Fibroblast of lung (primary cell): Measurements from ENCODE around the gene FGFR3.

Source experiments
- CTCF ChIP-seq, 2 donors: IDR thresholded peaks in 1 of 2; conservative IDR thresholded peaks in 1 of 2; 1 replicate in 1 of 2; 2 replicates in 1 of 2; pipeline ENCODE4 v1.5.1; 2011 to 2012; ENCODE audit warnings: low read length in 2 of 2, control low read depth in 1 of 2, inconsistent platforms in 1 of 2, low read depth in 1 of 2, mild to moderate bottlenecking in 1 of 2
- EZH2 ChIP-seq: IDR thresholded peaks from 2 replicates; pipeline ENCODE4 v1.5.1; 2012; ENCODE audit warnings: low read length, control low read depth, mild to moderate bottlenecking; ENCODE audit errors: missing control alignments

GRCh38 chr4:1751155-1751918, 41.8 kb upstream of the FGFR3 start:
- TF ChIP-seq CTCF (conservative IDR thresholded peaks at IDR 0.05 in 1 of 2, IDR thresholded peaks at IDR 0.05 in 1 of 2; ENCODE audit: low read depth in 1 of 2, low read length in 2 of 2), result no peak
- TF ChIP-seq EZH2, result no peak
